Stimulated activated memory B cell treated with anti-CD40 and anti-IgM and Interleukin-4, amounts not matched to agents 10 μg/mL and 1 μg/mL and 100 μg/mL, for 72 hours (primary cell): Measurements from ENCODE around the gene SUMF1.
A peak's percentile ranks its signal among the peaks of the same experiment; 100 is the strongest.

ENCODE experiments used
- ATAC-seq: fragments of 150-1000 bp; cut with Tn5 transposase; 2 replicates; pipeline ENCODE4 v1.10.0; 2021
- H3K27ac Mint-ChIP-seq: one replicate; pipeline ENCODE4 v1.8.0; 2022; ENCODE audit warnings: mild to moderate bottlenecking, mixed read lengths
- H3K27me3 Mint-ChIP-seq: one replicate; pipeline ENCODE4 v1.8.0; 2022; ENCODE audit warnings: mixed read lengths
- H3K36me3 Mint-ChIP-seq: one replicate; pipeline ENCODE4 v1.8.0; 2022; ENCODE audit warnings: mixed read lengths
- H3K4me1 Mint-ChIP-seq: one replicate; pipeline ENCODE4 v1.8.0; 2022; ENCODE audit warnings: mixed read lengths
- H3K4me3 Mint-ChIP-seq: one replicate; pipeline ENCODE4 v1.8.0; 2022; ENCODE audit warnings: mild to moderate bottlenecking, moderate library complexity, mixed read lengths
- H3K9me3 Mint-ChIP-seq: one replicate; pipeline ENCODE4 v1.8.0; 2022; ENCODE audit warnings: mixed read lengths

Gene SUMF1

GRCh38 chr3:4373669-4374068 lies 93.4 kb downstream of the SUMF1 start:
- no peak for ATAC-seq
- peaks cover 68% of the 10 kb centered on the region for H3K36me3 Mint-ChIP-seq
- H3K27me3 Mint-ChIP-seq, result no peaks in the 10 kb centered on the region
- no peaks in the 10 kb centered on the region for H3K4me1 Mint-ChIP-seq
- peaks cover 7% of the 10 kb centered on the region for H3K9me3 Mint-ChIP-seq
- H3K4me3 Mint-ChIP-seq, result no peak overlapping the region
- no peak overlapping the region for H3K27ac Mint-ChIP-seq

GRCh38 chr3:4362523-4362922 lies 104.5 kb downstream of the SUMF1 start:
- Mint-ChIP-seq H3K27me3 (no peaks in the 10 kb centered on the region), H3K27ac (no peak overlapping the region), H3K4me3 (no peak overlapping the region), H3K9me3 (no peaks in the 10 kb centered on the region), H3K36me3 (peaks cover 31% of the 10 kb centered on the region), H3K4me1 (no peaks in the 10 kb centered on the region)
- no peak for ATAC-seq

- H3K4me3 Mint-ChIP-seq, result no peak overlapping the region
- no peak overlapping the region for H3K27ac Mint-ChIP-seq
- H3K36me3 Mint-ChIP-seq, result peaks cover 26% of the 10 kb centered on the region
- H3K27me3 Mint-ChIP-seq, result no peaks in the 10 kb centered on the region
- no peaks in the 10 kb centered on the region for H3K4me1 Mint-ChIP-seq
- no peak for ATAC-seq
- no peaks in the 10 kb centered on the region for H3K9me3 Mint-ChIP-seq
Observed at GRCh38 chr3:4360817-4361216, 106.3 kb downstream of the SUMF1 start.

GRCh38 chr3:4359805-4360502 lies 107.1 kb downstream of the SUMF1 start:
- H3K27ac Mint-ChIP-seq, result no peak overlapping the region
- no peaks in the 10 kb centered on the region for H3K4me1 Mint-ChIP-seq
- H3K36me3 Mint-ChIP-seq, result peaks cover 26% of the 10 kb centered on the region
- no peaks in the 10 kb centered on the region for H3K27me3 Mint-ChIP-seq
- H3K9me3 Mint-ChIP-seq, result no peaks in the 10 kb centered on the region
- H3K4me3 Mint-ChIP-seq, result no peak overlapping the region
- no peak for ATAC-seq

- Mint-ChIP-seq H3K4me3 (no peak overlapping the region), H3K4me1 (no peaks in the 10 kb centered on the region), H3K9me3 (no peaks in the 10 kb centered on the region), H3K27me3 (no peaks in the 10 kb centered on the region), H3K27ac (no peak overlapping the region), H3K36me3 (peaks cover 26% of the 10 kb centered on the region)
- no peak for ATAC-seq
Observed at GRCh38 chr3:4358273-4358672, 108.8 kb downstream of the SUMF1 start.

- H3K4me1 Mint-ChIP-seq, result peaks cover 7% of the 10 kb centered on the region
- no peak overlapping the region for H3K27ac Mint-ChIP-seq
- H3K36me3 Mint-ChIP-seq, result peaks cover 16% of the 10 kb centered on the region
- no peak overlapping the region for H3K4me3 Mint-ChIP-seq
- ATAC-seq, result no peak
- H3K27me3 Mint-ChIP-seq, result no peaks in the 10 kb centered on the region
- no peaks in the 10 kb centered on the region for H3K9me3 Mint-ChIP-seq
Observed at GRCh38 chr3:4356546-4357410, 110.3 kb downstream of the SUMF1 start.

GRCh38 chr3:4356220-4356540 lies 110.9 kb downstream of the SUMF1 start:
- no peak overlapping the region for H3K4me3 Mint-ChIP-seq
- no peaks in the 10 kb centered on the region for H3K27me3 Mint-ChIP-seq
- no peak for ATAC-seq
- H3K4me1 Mint-ChIP-seq, result peaks cover 12% of the 10 kb centered on the region
- H3K36me3 Mint-ChIP-seq, result peaks cover 10% of the 10 kb centered on the region
- no peaks in the 10 kb centered on the region for H3K9me3 Mint-ChIP-seq
- no peak overlapping the region for H3K27ac Mint-ChIP-seq

- H3K4me3 Mint-ChIP-seq, result no peak overlapping the region
- no peak for ATAC-seq
Observed at GRCh38 chr3:4355401-4356219, 111.5 kb downstream of the SUMF1 start.

GRCh38 chr3:4351872-4352271 lies 115.2 kb downstream of the SUMF1 start:
- no peak overlapping the region for H3K4me3 Mint-ChIP-seq
- H3K27me3 Mint-ChIP-seq, result no peaks in the 10 kb centered on the region
- H3K4me1 Mint-ChIP-seq, result peaks cover 20% of the 10 kb centered on the region
- H3K36me3 Mint-ChIP-seq, result peaks cover 14% of the 10 kb centered on the region
- no peak for ATAC-seq
- peak overlapping the region; percentile 28 for H3K27ac Mint-ChIP-seq
- H3K9me3 Mint-ChIP-seq, result no peaks in the 10 kb centered on the region

More at GRCh38 chr3:4355401-4356219, 111.5 kb downstream of the SUMF1 start:
- no peaks in the 10 kb centered on the region for H3K27me3 Mint-ChIP-seq
- H3K27ac Mint-ChIP-seq, result no peak overlapping the region
- H3K36me3 Mint-ChIP-seq, result peaks cover 14% of the 10 kb centered on the region
- H3K9me3 Mint-ChIP-seq, result no peaks in the 10 kb centered on the region
- peaks cover 18% of the 10 kb centered on the region for H3K4me1 Mint-ChIP-seq

GRCh38 chr3:4351164-4351855 lies 115.8 kb downstream of the SUMF1 start:
- no peak for ATAC-seq
- Mint-ChIP-seq H3K4me1 (peaks cover 20% of the 10 kb centered on the region), H3K27me3 (no peaks in the 10 kb centered on the region), H3K4me3 (peak overlapping the region; percentile 55), H3K27ac (peak overlapping the region; percentile 28), H3K36me3 (peaks cover 17% of the 10 kb centered on the region), H3K9me3 (no peaks in the 10 kb centered on the region)

GRCh38 chr3:4350789-4351163 lies 116.3 kb downstream of the SUMF1 start:
- Mint-ChIP-seq H3K27ac (peak overlapping the region; percentile 28), H3K9me3 (no peaks in the 10 kb centered on the region), H3K27me3 (no peaks in the 10 kb centered on the region), H3K4me1 (peaks cover 20% of the 10 kb centered on the region), H3K4me3 (peak overlapping the region; percentile 43), H3K36me3 (peaks cover 19% of the 10 kb centered on the region)
- peak; percentile 62 for ATAC-seq

GRCh38 chr3:4343258-4343657 lies 123.8 kb downstream of the SUMF1 start:
- Mint-ChIP-seq H3K36me3 (peaks cover 29% of the 10 kb centered on the region), H3K27me3 (no peaks in the 10 kb centered on the region), H3K9me3 (no peaks in the 10 kb centered on the region), H3K27ac (no peak overlapping the region), H3K4me1 (no peaks in the 10 kb centered on the region), H3K4me3 (no peak overlapping the region)
- no peak for ATAC-seq

- no peaks in the 10 kb centered on the region for H3K27me3 Mint-ChIP-seq
- ATAC-seq, result no peak
- H3K4me1 Mint-ChIP-seq, result no peaks in the 10 kb centered on the region
- no peak overlapping the region for H3K4me3 Mint-ChIP-seq
- no peak overlapping the region for H3K27ac Mint-ChIP-seq
- H3K9me3 Mint-ChIP-seq, result no peaks in the 10 kb centered on the region
- H3K36me3 Mint-ChIP-seq, result peaks cover 30% of the 10 kb centered on the region
Observed at GRCh38 chr3:4341336-4341675, 125.8 kb downstream of the SUMF1 start.

GRCh38 chr3:4340411-4341335 lies 126.4 kb downstream of the SUMF1 start:
- Mint-ChIP-seq H3K9me3 (no peaks in the 10 kb centered on the region), H3K27me3 (no peaks in the 10 kb centered on the region), H3K36me3 (peaks cover 28% of the 10 kb centered on the region), H3K27ac (no peak overlapping the region), H3K4me3 (no peak overlapping the region), H3K4me1 (no peaks in the 10 kb centered on the region)
- no peak for ATAC-seq
